ENCODE measurements around the gene THSD7B.
"Not testable (repeated sequence)": the region's sequence is repeated elsewhere in the genome, so short reads cannot be mapped to it uniquely, and the experiment has no call there.

Gene THSD7B

GRCh38 chr2:137049518-137049917, 284.2 kb downstream of the THSD7B start:
- no peak for DNase-seq (ENCODE audit: low read depth in 3 of 3)

GRCh38 chr2:137050949-137051348, 285.6 kb downstream of the THSD7B start:
- DNase-seq (ENCODE audit: low read depth in 3 of 3): no peak

GRCh38 chr2:137051778-137052398, 286.5 kb downstream of the THSD7B start:
- no peak for DNase-seq (ENCODE audit: low read depth in 3 of 3)

GRCh38 chr2:137056704-137057103, 291.4 kb downstream of the THSD7B start:
- DNase-seq (ENCODE audit: low read depth in 3 of 3): no peak

- DNase-seq (ENCODE audit: low read depth in 3 of 3): not testable (repeated sequence)
Observed at GRCh38 chr2:137076111-137076765, 310.9 kb downstream of the THSD7B start.

GRCh38 chr2:137091704-137092103, 326.4 kb downstream of the THSD7B start:
- no peak for DNase-seq (ENCODE audit: low read depth in 3 of 3)

GRCh38 chr2:137093116-137093515, 327.8 kb downstream of the THSD7B start:
- no peak for DNase-seq (ENCODE audit: low read depth in 3 of 3)

GRCh38 chr2:137096187-137096586, 330.8 kb downstream of the THSD7B start:
- no peak for DNase-seq (ENCODE audit: low read depth in 3 of 3)

GRCh38 chr2:137096693-137097092, 331.3 kb downstream of the THSD7B start:
- DNase-seq (ENCODE audit: low read depth in 3 of 3): no peak

- not testable (repeated sequence) for DNase-seq (ENCODE audit: low read depth in 3 of 3)
Observed at GRCh38 chr2:137101814-137102213, 336.5 kb downstream of the THSD7B start.

GRCh38 chr2:137107904-137108303, 342.6 kb downstream of the THSD7B start:
- no peak for DNase-seq (ENCODE audit: low read depth in 3 of 3)

- DNase-seq (ENCODE audit: low read depth in 3 of 3): no peak
Observed at GRCh38 chr2:137111896-137112295, 346.6 kb downstream of the THSD7B start.

- DNase-seq (ENCODE audit: low read depth in 3 of 3): no peak
Observed at GRCh38 chr2:137115081-137115794, 349.9 kb downstream of the THSD7B start.

- no peak for DNase-seq (ENCODE audit: low read depth in 3 of 3)
Observed at GRCh38 chr2:137115795-137116089, 350.4 kb downstream of the THSD7B start.

GRCh38 chr2:137117385-137117784, 352.0 kb downstream of the THSD7B start:
- no peak for DNase-seq (ENCODE audit: low read depth in 3 of 3)

- DNase-seq (ENCODE audit: low read depth in 3 of 3): no peak
Observed at GRCh38 chr2:137118140-137118539, 352.8 kb downstream of the THSD7B start.

- DNase-seq (ENCODE audit: low read depth in 3 of 3): no peak
Observed at GRCh38 chr2:137123226-137123625, 357.9 kb downstream of the THSD7B start.

GRCh38 chr2:137133225-137133624, 367.9 kb downstream of the THSD7B start:
- DNase-seq (ENCODE audit: low read depth in 3 of 3): no peak

- DNase-seq (ENCODE audit: low read depth in 3 of 3): no peak
Observed at GRCh38 chr2:137138263-137138662, 372.9 kb downstream of the THSD7B start.

GRCh38 chr2:137151731-137152130, 386.4 kb downstream of the THSD7B start:
- DNase-seq (ENCODE audit: low read depth in 3 of 3): no peak

GRCh38 chr2:137154946-137155345, 389.6 kb downstream of the THSD7B start:
- DNase-seq (ENCODE audit: low read depth in 3 of 3): no peak

GRCh38 chr2:137155356-137156104, 390.2 kb downstream of the THSD7B start:
- no peak for DNase-seq (ENCODE audit: low read depth in 3 of 3)

Measured in stimulated activated CD4-positive, alpha-beta T cell treated with anti-CD3 and anti-CD28 coated beads, TNF-alpha, amount 100 ng/mL, for 48 hours (primary cell).